PC-3 (cell line): ENCODE measurements around the gene SEMA4G.

Experiments used
- CTCF ChIP-seq: fragments of 300-600 bp; sonication (generic); conservative IDR thresholded peaks from 2 replicates; pipeline ENCODE4 v1.5.1; 2017; ENCODE audit warnings: antibody characterized with exemption, low read depth, mild to moderate bottlenecking, low read length
- EZH2 ChIP-seq: fragments of 300-600 bp; sonication (generic); IDR thresholded peaks from one replicate; pipeline ENCODE4 v1.6.1; 2017; ENCODE audit warnings: antibody characterized with exemption, mild to moderate bottlenecking, low read length; ENCODE audit not compliant: unreplicated experiment
- EZH2phosphoT487 ChIP-seq: fragments of 300-600 bp; sonication (generic); IDR thresholded peaks from 2 replicates; pipeline ENCODE4 v1.6.1; 2018; ENCODE audit warnings: mild to moderate bottlenecking, antibody characterized with exemption, low read length, borderline replicate concordance

GRCh38 chr10:101018600-101019439, 49.5 kb downstream of the SEMA4G start:
- TF ChIP-seq CTCF (peak; percentile 74), EZH2 (no peak), EZH2phosphoT487 (no peak)
